ENCODE measurements around the gene POLG2.
"Not testable (repeated sequence)": the region's sequence is repeated elsewhere in the genome, so short reads cannot be mapped to it uniquely, and the experiment has no call there.

POLG2 gene

GRCh38 chr17:64443086-64443760, 53.6 kb downstream of the POLG2 start:
- no peak for TF ChIP-seq CTCF (IDR thresholded peaks at IDR 0.05; ENCODE audit: insufficient read depth, low read depth, low read length, missing control alignments)
- H3K4me3 ChIP-seq (ENCODE audit: low read depth, low read length) = no peak overlapping the region
- no peak for DNase-seq (ENCODE audit: low read depth)

- no peak for DNase-seq (ENCODE audit: low read depth)
- H3K4me3 ChIP-seq (ENCODE audit: low read depth, low read length) = no peak overlapping the region
- no peak for TF ChIP-seq CTCF (IDR thresholded peaks at IDR 0.05; ENCODE audit: insufficient read depth, low read depth, low read length, missing control alignments)
Measured at GRCh38 chr17:64442541-64442971, 54.3 kb downstream of the POLG2 start.

GRCh38 chr17:64441772-64442540, 54.9 kb downstream of the POLG2 start:
- H3K4me3 ChIP-seq (ENCODE audit: low read depth, low read length) = no peak overlapping the region
- DNase-seq (ENCODE audit: low read depth) = peak; percentile 41
- TF ChIP-seq CTCF (IDR thresholded peaks at IDR 0.05; ENCODE audit: insufficient read depth, low read depth, low read length, missing control alignments) = no peak

GRCh38 chr17:64439956-64440355, 56.9 kb downstream of the POLG2 start:
- H3K4me3 ChIP-seq (ENCODE audit: low read depth, low read length) = no peak overlapping the region
- TF ChIP-seq CTCF (IDR thresholded peaks at IDR 0.05; ENCODE audit: insufficient read depth, low read depth, low read length, missing control alignments) = no peak

GRCh38 chr17:64439521-64439920, 57.3 kb downstream of the POLG2 start:
- H3K4me3 ChIP-seq (ENCODE audit: low read depth, low read length); DNase-seq (ENCODE audit: low read depth): not testable (repeated sequence)

More at GRCh38 chr17:64439956-64440355, 56.9 kb downstream of the POLG2 start:
- no peak for DNase-seq (ENCODE audit: low read depth)

- no peak overlapping the region for H3K4me3 ChIP-seq (ENCODE audit: low read depth, low read length)
- no peak for DNase-seq (ENCODE audit: low read depth)
- no peak for TF ChIP-seq CTCF (IDR thresholded peaks at IDR 0.05; ENCODE audit: insufficient read depth, low read depth, low read length, missing control alignments)
Measured at GRCh38 chr17:64437944-64438525, 58.8 kb downstream of the POLG2 start.

GRCh38 chr17:64431534-64431933, 65.3 kb downstream of the POLG2 start:
- no peak for TF ChIP-seq CTCF (IDR thresholded peaks at IDR 0.05; ENCODE audit: insufficient read depth, low read depth, low read length, missing control alignments)

GRCh38 chr17:64430036-64430435, 66.8 kb downstream of the POLG2 start:
- DNase-seq (ENCODE audit: low read depth); H3K4me3 ChIP-seq (ENCODE audit: low read depth, low read length): not testable (repeated sequence)

More at GRCh38 chr17:64431534-64431933, 65.3 kb downstream of the POLG2 start:
- DNase-seq (ENCODE audit: low read depth) = no peak
- H3K4me3 ChIP-seq (ENCODE audit: low read depth, low read length) = no peak overlapping the region

Data from GM12865 (cell line).